ENCODE data around the gene GDPD3.

Gene GDPD3

GRCh38 chr16:30063278-30063892, 50.0 kb downstream of the GDPD3 start:
- DNase-seq: peak in 3 of 56 donors; percentile 44 to 58 (median 45)

- DNase-seq: peak in 1 of 56 donors; percentile 3
These were observed 52.3 kb downstream of the GDPD3 start for GRCh38 chr16:30060836-30061554.

- no peak for DNase-seq
These were observed 53.0 kb downstream of the GDPD3 start for GRCh38 chr16:30060346-30060745.

GRCh38 chr16:30054959-30055553, 58.3 kb downstream of the GDPD3 start:
- DNase-seq: peak in 1 of 56 donors; percentile 12

All from nucleus accumbens (tissue), 56 donors.